Activated CD4-positive, alpha-beta memory T cell treated with anti-CD3 and anti-CD28 coated beads for 36 hours (primary cell): ENCODE results near the gene ARHGEF9. TPM values are rescaled to one million over a fixed set of nuclear protein-coding genes. Genes with fewer than 3 reads are reported as not detected.

Source experiments
- CTCF ChIA-PET: fragments of 350-600 bp; sonication (Branson Sonifier 250); formaldehyde crosslinking; loops from one replicate; lab custom pipeline; 2021; ENCODE audit warnings: antibody characterized with exemption, inconsistent platforms; lab: Charles Lee
- POLR2A ChIA-PET: fragments of 350-600 bp; sonication (Branson Sonifier 250); formaldehyde crosslinking; loops from one replicate; lab custom pipeline; 2021; ENCODE audit warnings: antibody characterized with exemption; lab: Charles Lee
- DNase-seq: peaks from one replicate; pipeline ENCODE4 v3.0.0-alpha.2; 2020
- H3K27ac Mint-ChIP-seq: one replicate; pipeline ENCODE4 v1.8.0; 2021; ENCODE audit warnings: mixed read lengths
- H3K27me3 Mint-ChIP-seq: one replicate; pipeline ENCODE4 v1.8.0; 2021; ENCODE audit warnings: mixed read lengths
- H3K36me3 Mint-ChIP-seq: one replicate; pipeline ENCODE4 v1.8.0; 2021; ENCODE audit warnings: mixed read lengths
- H3K4me1 Mint-ChIP-seq: one replicate; pipeline ENCODE4 v1.8.0; 2021; ENCODE audit warnings: low read depth, mixed read lengths
- H3K4me3 Mint-ChIP-seq: one replicate; pipeline ENCODE4 v1.8.0; 2021; ENCODE audit warnings: mild to moderate bottlenecking, mixed read lengths
- H3K9me3 Mint-ChIP-seq: one replicate; pipeline ENCODE4 v1.8.0; 2021; ENCODE audit warnings: mixed read lengths
- intact Hi-C: fragments of 100-400 bp; cut with micrococcal nuclease; formaldehyde crosslinking; loops from one replicate; pipeline ENCODE4 v1.15.1; 2023
- total RNA-seq, 2 experiments: library from RNA; stranded (reverse); gene quantifications; one replicate each; pipeline ENCODE4 v1.2.3, GENCODE V29; 2021

Gene ARHGEF9
- total RNA-seq, 2 experiments from 2014 or later: 17.2 to 17.7 TPM

GRCh38 chrX:63744850-63745394 lies 40.1 kb downstream of the ARHGEF9 start:
- no peaks in the 10 kb centered on the region for H3K36me3 Mint-ChIP-seq
- H3K27ac Mint-ChIP-seq: no peak overlapping the region
- H3K4me3 Mint-ChIP-seq: no peak overlapping the region
- no peaks in the 10 kb centered on the region for H3K9me3 Mint-ChIP-seq
- intact Hi-C loops: loop anchor here (5.0 kb wide), 1 partner anchor 183 kb away; no protein-coding TSS in a partner anchor
- ChIA-PET CTCF (interaction anchor here (0.6 kb wide), 1 partner anchor 909 kb away, joined by 5 read pairs; no protein-coding TSS in a partner anchor), POLR2A (interaction anchor here (1.1 to 2.7 kb wide), 2 partner anchors 10 kb away, joined by 7 to 14 read pairs; a partner anchor contains a TSS)
- peaks cover 18% of the 10 kb centered on the region for H3K4me1 Mint-ChIP-seq
- no peak for DNase-seq
- H3K27me3 Mint-ChIP-seq: no peaks in the 10 kb centered on the region

DNA sequence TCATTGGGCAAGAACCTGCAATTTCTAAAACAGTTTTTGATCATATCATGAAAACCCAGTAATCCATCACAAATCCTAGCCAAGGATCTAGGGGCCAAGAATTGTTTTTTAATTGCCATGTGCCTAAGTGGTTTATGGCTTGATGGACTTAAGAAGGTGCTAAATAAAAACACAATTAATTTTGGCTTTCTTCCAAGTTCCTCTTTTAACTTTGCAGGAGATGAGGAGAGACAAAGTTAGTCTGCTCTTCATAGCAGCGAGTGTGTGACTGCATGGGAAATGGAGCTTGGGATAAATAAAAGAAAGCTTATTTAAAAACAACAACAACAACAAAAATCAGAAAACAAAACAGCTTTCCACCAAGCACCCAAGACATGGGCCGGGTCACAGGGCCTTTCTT lies 41.4 kb downstream of the ARHGEF9 start:
- no peak for DNase-seq
- Mint-ChIP-seq H3K4me3 (no peak overlapping the region), H3K4me1 (peaks cover 22% of the 10 kb centered on the region), H3K9me3 (no peaks in the 10 kb centered on the region), H3K36me3 (no peaks in the 10 kb centered on the region), H3K27me3 (no peaks in the 10 kb centered on the region), H3K27ac (no peak overlapping the region)
- intact Hi-C loops: no loop called here
- ChIA-PET POLR2A (no interaction called here), CTCF (interaction anchor here (0.9 kb wide), 1 partner anchor 18 kb away, joined by 3 read pairs; no protein-coding TSS in a partner anchor)

DNA sequence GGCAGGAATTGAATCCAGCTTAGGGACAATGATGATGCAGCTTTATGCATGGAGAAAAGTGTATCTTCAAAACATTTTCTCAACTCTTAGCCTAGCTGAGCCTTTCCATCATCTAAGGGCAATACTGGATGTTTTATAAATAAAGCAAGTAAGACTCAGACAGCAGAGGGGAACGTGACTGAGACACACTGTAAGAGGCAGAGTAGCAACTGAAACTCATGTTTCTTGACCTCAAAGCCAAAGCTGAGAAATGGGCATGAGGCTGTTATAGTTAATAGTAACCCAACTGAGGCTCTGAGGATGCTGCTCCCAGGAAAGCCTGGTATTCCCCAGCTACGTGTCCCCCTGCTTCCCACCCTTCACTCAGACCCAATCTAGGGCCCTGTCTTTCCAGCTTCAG lies 44.6 kb downstream of the ARHGEF9 start:
- Mint-ChIP-seq H3K4me1 (peaks cover 11% of the 10 kb centered on the region), H3K36me3 (no peaks in the 10 kb centered on the region), H3K27me3 (no peaks in the 10 kb centered on the region), H3K9me3 (no peaks in the 10 kb centered on the region), H3K27ac (no peak overlapping the region), H3K4me3 (no peak overlapping the region)
- CTCF ChIA-PET: interaction anchor here (1.1 kb wide), 1 partner anchor 10 kb away, joined by 3 read pairs; no protein-coding TSS in a partner anchor
- POLR2A ChIA-PET: interaction anchor here (1.0 kb wide), 1 partner anchor 14 kb away, joined by 3 read pairs; a partner anchor contains a TSS
- intact Hi-C loops: no loop called here
- DNase-seq: no peak

DNA sequence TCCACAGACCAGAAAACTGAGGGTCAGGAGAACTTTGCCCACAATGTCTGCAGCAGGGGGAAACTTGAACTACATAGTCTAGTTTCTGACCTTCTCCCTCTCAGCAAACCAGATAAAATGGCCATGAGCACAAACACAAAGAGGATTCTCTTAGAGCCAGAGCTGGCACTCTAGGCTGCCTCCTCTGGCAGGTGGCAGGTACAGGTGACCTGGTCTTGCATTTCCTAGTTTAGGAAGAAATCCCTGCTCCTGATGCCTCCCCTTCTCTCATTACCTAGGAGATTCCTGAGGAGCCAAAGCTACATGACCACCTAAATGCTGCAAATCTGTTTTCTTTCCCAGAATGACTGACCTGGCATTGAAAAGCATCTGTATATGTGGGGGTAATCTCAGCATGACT lies 45.1 kb downstream of the ARHGEF9 start:
- ChIA-PET POLR2A (interaction anchor here (1.0 kb wide), 1 partner anchor 14 kb away, joined by 3 read pairs; a partner anchor contains a TSS), CTCF (interaction anchor here (1.1 kb wide), 1 partner anchor 11 kb away, joined by 3 read pairs; no protein-coding TSS in a partner anchor)
- H3K4me3 Mint-ChIP-seq: no peak overlapping the region
- no peak for DNase-seq
- intact Hi-C loops: no loop called here
- H3K4me1 Mint-ChIP-seq: peaks cover 11% of the 10 kb centered on the region
- H3K36me3 Mint-ChIP-seq: no peaks in the 10 kb centered on the region
- H3K27ac Mint-ChIP-seq: no peak overlapping the region
- H3K9me3 Mint-ChIP-seq: no peaks in the 10 kb centered on the region
- no peaks in the 10 kb centered on the region for H3K27me3 Mint-ChIP-seq

- no peak overlapping the region for H3K27ac Mint-ChIP-seq
- no peaks in the 10 kb centered on the region for H3K27me3 Mint-ChIP-seq
- H3K9me3 Mint-ChIP-seq: no peaks in the 10 kb centered on the region
- ChIA-PET POLR2A (no interaction called here), CTCF (no interaction called here)
- DNase-seq: no peak
- no peak overlapping the region for H3K4me3 Mint-ChIP-seq
- no peaks in the 10 kb centered on the region for H3K36me3 Mint-ChIP-seq
- intact Hi-C loops: no loop called here
- peaks cover 8% of the 10 kb centered on the region for H3K4me1 Mint-ChIP-seq
These were observed 46.3 kb downstream of the ARHGEF9 start for GRCh38 chrX:63738696-63739095.

DNA sequence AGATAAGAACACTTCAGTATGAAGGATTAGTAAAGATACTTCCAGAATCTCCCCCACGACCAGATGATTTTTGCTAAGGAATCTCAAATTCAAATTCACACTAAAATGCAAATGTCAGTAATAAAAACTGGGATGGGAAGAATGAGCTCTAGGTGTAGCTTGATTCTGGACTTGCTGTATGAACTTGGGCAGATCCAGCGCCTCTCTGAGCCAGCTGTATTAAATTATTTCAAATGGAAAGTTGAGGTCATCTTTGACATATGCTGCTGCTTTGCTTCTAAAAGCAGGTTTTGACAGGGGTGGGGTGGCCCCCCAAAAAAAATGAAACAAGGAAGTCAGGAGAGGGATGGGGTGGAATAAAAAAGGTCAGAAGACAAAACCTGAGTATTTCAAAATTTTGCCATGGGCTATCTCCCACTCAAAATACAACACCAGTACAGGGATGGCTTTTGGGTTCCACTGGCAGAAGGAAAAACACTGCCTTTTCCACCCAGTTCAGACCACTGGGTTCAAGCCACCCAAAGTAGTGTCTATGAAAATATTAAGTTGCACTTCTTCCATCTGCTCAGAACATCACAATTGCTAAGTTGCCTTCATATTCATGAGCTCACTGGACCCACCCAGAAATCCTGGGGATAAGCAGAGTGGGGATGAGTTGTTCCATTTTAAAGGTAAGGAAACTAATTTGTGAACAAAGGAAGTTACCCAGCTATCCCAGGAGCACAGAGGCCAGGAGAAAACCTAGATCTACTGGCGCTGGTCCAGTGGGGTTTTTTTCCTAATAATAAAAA lies 47.7 kb downstream of the ARHGEF9 start:
- peaks cover 8% of the 10 kb centered on the region for H3K4me1 Mint-ChIP-seq
- POLR2A ChIA-PET: no interaction called here
- CTCF ChIA-PET: no interaction called here

GRCh38 chrX:63735882-63736281 lies 49.1 kb downstream of the ARHGEF9 start:
- ChIA-PET POLR2A (no interaction called here), CTCF (no interaction called here)
- Mint-ChIP-seq H3K9me3 (no peaks in the 10 kb centered on the region), H3K27me3 (no peaks in the 10 kb centered on the region), H3K4me1 (peaks cover 8% of the 10 kb centered on the region), H3K27ac (no peak overlapping the region), H3K36me3 (no peaks in the 10 kb centered on the region), H3K4me3 (no peak overlapping the region)
- no peak for DNase-seq
- intact Hi-C loops: no loop called here

More for the DNA sequence above, 47.7 kb downstream of the ARHGEF9 start:
- intact Hi-C loops: no loop called here
- no peak overlapping the region for H3K4me3 Mint-ChIP-seq
- H3K9me3 Mint-ChIP-seq: no peaks in the 10 kb centered on the region
- H3K27me3 Mint-ChIP-seq: no peaks in the 10 kb centered on the region
- DNase-seq: no peak
- no peaks in the 10 kb centered on the region for H3K36me3 Mint-ChIP-seq
- H3K27ac Mint-ChIP-seq: no peak overlapping the region

DNA sequence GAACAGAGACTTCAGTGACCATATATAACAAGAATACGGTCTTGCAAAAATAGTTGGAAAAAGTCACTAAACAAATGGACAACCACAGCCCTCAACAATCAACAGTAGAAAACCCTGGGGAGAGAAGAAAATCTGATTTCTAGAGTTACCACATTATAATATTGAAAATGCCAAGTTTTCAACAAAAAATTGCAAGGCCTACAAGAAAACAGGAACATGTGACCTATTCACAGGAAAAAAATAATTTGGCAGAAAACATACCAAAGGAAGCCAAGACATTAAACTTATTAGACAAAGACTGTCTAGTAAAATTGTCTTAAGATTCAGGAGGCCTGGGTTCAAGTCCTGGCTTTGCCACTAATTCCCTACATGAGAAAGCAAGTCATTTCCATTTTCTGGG lies 64.7 kb downstream of the ARHGEF9 start:
- POLR2A ChIA-PET: no interaction called here
- H3K36me3 Mint-ChIP-seq: peaks cover 17% of the 10 kb centered on the region

DNA sequence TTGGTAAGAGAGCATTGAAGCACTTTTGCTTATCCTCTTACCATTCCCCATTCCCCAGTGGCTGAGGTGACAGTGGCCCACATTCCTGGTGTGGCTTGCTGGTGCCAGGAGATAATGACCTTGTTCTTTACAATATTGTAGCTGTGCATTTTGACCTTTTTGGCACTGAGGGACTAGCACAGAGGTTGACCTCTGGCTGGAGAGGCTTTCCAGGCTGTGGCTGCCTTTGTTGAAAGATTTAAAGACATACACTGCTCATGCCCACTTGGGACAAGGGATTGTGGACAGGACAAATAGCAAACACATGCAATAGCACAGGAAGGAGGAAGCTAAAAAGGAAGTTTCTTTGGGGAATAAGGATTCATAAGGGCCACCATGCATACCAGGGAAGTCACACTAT lies 65.4 kb downstream of the ARHGEF9 start:
- POLR2A ChIA-PET: no interaction called here
- H3K9me3 Mint-ChIP-seq: no peaks in the 10 kb centered on the region
- peaks cover 17% of the 10 kb centered on the region for H3K36me3 Mint-ChIP-seq
- no peaks in the 10 kb centered on the region for H3K4me1 Mint-ChIP-seq
- H3K4me3 Mint-ChIP-seq: no peak overlapping the region
- H3K27me3 Mint-ChIP-seq: no peaks in the 10 kb centered on the region
- CTCF ChIA-PET: no interaction called here
- intact Hi-C loops: loop anchor here (1.0 kb wide), 1 partner anchor 9 kb away; no protein-coding TSS in a partner anchor
- DNase-seq: no peak
- no peak overlapping the region for H3K27ac Mint-ChIP-seq

More for the DNA sequence above, 64.7 kb downstream of the ARHGEF9 start:
- H3K9me3 Mint-ChIP-seq: no peaks in the 10 kb centered on the region
- no peak overlapping the region for H3K4me3 Mint-ChIP-seq
- no peak for DNase-seq
- CTCF ChIA-PET: no interaction called here
- H3K27me3 Mint-ChIP-seq: no peaks in the 10 kb centered on the region
- H3K27ac Mint-ChIP-seq: no peak overlapping the region
- no peaks in the 10 kb centered on the region for H3K4me1 Mint-ChIP-seq
- intact Hi-C loops: loop anchor here (1.0 kb wide), 1 partner anchor 10 kb away; no protein-coding TSS in a partner anchor

DNA sequence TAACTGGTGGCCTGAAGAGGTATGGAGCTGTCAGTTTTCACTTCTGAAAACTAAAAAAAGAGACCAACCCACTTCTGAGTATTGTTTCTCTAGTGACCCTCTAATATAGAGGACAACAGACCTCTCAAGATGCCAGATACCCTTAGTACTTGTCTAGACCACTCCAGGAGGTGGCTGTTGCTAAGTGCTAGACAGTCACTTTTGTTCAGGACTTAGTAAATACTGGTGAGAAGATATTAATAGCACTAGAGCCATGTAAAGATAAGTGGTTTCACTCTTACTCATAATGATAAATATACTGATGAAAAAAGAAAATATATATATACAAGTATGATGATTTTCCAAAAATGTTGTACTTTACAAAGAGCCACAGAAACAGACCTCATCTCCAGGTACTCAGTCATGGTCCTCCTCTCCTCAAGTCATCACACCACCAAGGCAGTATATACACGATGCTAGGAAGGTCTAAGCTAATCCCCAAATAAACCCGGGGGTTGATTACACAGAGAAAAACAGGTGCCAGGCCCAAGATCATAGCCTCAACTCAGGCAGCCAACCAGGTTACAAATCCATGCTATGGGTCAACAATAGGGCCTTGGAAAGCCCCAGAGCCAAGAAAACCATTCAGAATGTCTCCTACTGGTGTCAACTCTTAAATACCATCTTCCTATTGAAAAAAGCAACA lies 66.9 kb downstream of the ARHGEF9 start:
- ChIA-PET POLR2A (no interaction called here), CTCF (no interaction called here)
- no peak overlapping the region for H3K27ac Mint-ChIP-seq
- peaks cover 17% of the 10 kb centered on the region for H3K36me3 Mint-ChIP-seq
- no peaks in the 10 kb centered on the region for H3K9me3 Mint-ChIP-seq
- H3K4me1 Mint-ChIP-seq: no peaks in the 10 kb centered on the region
- no peaks in the 10 kb centered on the region for H3K27me3 Mint-ChIP-seq
- H3K4me3 Mint-ChIP-seq: no peak overlapping the region
- intact Hi-C loops: no loop called here
- no peak for DNase-seq

GRCh38 chrX:63713526-63713925 lies 71.5 kb downstream of the ARHGEF9 start:
- intact Hi-C loops: no loop called here
- POLR2A ChIA-PET: no interaction called here
- H3K4me3 Mint-ChIP-seq: no peak overlapping the region
- CTCF ChIA-PET: interaction anchor here (1.1 kb wide), 1 partner anchor 27 kb away, joined by 3 read pairs; no protein-coding TSS in a partner anchor
- no peak for DNase-seq
- no peaks in the 10 kb centered on the region for H3K4me1 Mint-ChIP-seq
- H3K27me3 Mint-ChIP-seq: no peaks in the 10 kb centered on the region
- H3K9me3 Mint-ChIP-seq: no peaks in the 10 kb centered on the region
- peaks cover 11% of the 10 kb centered on the region for H3K36me3 Mint-ChIP-seq
- H3K27ac Mint-ChIP-seq: no peak overlapping the region

GRCh38 chrX:63708801-63709200 lies 76.2 kb downstream of the ARHGEF9 start:
- DNase-seq: no peak
- intact Hi-C loops: no loop called here
- Mint-ChIP-seq H3K27me3 (no peaks in the 10 kb centered on the region), H3K9me3 (no peaks in the 10 kb centered on the region), H3K4me1 (no peaks in the 10 kb centered on the region), H3K27ac (no peak overlapping the region), H3K36me3 (peaks cover 17% of the 10 kb centered on the region), H3K4me3 (no peak overlapping the region)
- ChIA-PET CTCF (no interaction called here), POLR2A (no interaction called here)
